CD4-positive, alpha-beta T cell treated with Interleukin-10 for 1 hour (primary cell): ENCODE measurements around the gene NEDD4L.
"Not testable (repeated sequence)": the region's sequence is repeated elsewhere in the genome, so short reads cannot be mapped to it uniquely, and the experiment has no call there.

Experiments used
- DNase-seq: peaks from one replicate; pipeline ENCODE4 v3.0.0-alpha.2; 2020

The NEDD4L gene

GRCh38 chr18:58247363-58247834, 203.4 kb downstream of the NEDD4L start:
- DNase-seq, result no peak

GRCh38 chr18:58249712-58250111, 205.7 kb downstream of the NEDD4L start:
- no peak for DNase-seq

DNA sequence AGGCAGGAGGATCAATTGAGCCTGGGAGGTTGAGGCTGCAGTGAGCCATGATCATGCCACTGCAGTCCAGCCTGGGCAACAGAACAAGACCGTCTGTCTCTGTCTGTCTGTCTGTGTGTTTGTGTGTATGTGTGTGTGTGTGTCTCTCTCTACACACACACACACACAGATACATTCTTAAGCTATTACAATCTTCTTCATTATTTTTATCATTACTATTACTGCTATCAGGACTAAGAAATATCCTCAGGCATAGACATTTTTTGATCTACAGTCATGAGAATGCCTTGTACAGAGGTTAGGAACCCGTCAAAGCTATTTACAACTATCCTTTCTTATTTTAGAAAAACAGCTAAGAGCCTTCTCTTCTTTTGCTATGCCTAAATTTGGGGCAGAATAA, 207.4 kb downstream of the NEDD4L start:
- DNase-seq, result no peak

DNA sequence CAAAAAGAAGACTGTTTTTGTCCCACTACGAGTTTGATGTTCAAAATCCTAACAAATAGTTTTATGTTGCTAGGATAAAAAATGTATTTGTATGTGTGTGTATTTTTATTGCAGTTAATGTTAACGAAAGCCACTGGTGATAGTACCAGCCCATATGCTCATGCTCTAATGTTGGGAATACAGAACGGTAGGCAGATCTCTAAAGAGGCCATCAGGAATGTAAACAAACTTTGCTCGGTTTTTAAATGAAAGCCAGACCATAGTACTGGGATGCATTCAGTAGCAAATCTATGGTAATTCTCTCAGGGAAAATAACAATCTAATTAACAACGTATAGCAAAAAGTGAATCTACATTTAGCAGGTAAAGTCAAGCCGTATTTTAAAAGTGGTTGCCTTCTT, 208.1 kb downstream of the NEDD4L start:
- DNase-seq, result no peak

- no peak for DNase-seq
Observed at GRCh38 chr18:58253318-58253717, 209.3 kb downstream of the NEDD4L start.

GRCh38 chr18:58253871-58254270, 209.8 kb downstream of the NEDD4L start:
- no peak for DNase-seq

DNA sequence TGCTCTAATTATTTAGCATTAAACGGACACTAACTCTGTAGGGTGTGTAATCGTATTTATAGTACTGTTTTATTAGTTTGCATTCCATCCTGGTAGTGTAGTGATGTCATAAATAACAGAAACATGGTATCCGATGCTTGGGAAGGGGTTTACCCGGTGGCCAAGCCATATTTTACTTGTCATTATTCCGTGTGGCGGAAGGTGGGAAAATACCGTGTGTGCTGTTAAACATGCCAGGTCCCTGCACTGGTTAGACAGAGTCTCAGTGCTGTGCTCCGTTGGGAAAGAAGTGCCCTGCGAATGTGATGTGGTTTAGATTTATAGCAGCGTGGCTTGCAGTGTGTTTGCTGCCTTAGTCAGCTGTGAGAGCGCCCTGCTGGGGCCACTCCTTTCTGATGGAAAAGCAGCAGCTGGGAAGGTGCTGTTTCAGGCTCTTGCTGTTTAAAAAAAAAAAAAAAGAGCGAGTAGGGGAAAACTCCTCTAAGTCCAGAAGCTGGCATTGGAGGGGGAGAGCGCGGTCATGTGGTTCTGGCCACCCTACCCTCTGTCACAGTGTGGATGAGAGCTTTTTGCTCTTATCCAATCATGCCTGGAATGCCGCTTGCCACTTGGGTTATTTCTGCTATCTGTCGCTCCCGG, 211.0 kb downstream of the NEDD4L start:
- DNase-seq, result no peak

DNA sequence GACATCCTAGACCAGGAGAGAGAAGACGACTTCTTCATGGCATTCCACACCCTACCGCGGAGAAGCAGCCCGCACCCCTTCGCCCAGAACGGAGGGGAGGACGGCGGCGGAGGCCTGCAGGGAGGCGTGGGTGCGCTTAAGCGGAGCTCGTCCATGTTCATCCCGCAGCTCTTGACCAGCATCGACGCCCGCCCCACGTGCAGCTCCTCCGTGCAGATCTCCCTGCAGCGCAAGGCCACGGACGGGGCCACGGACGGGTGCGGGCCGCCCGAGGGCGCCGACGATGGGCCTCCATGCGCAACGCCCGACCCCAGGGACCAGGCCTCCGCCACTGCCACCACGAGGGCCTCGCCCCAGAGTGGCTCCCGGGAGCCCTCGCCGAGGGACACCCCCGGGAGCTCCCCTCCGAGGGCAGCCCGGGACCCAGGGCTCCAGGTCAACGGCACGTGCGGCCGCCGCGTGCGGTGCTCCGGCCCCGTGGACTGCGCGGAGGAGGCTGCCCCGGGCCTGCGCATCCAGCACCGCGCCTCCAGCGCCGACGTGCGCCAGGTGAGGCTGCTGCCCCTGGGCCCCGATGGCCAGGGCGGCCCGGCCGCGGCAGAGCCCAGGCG, 211.8 kb downstream of the NEDD4L start:
- no peak for DNase-seq

GRCh38 chr18:58256316-58257080, 212.5 kb downstream of the NEDD4L start:
- DNase-seq, result no peak

DNA sequence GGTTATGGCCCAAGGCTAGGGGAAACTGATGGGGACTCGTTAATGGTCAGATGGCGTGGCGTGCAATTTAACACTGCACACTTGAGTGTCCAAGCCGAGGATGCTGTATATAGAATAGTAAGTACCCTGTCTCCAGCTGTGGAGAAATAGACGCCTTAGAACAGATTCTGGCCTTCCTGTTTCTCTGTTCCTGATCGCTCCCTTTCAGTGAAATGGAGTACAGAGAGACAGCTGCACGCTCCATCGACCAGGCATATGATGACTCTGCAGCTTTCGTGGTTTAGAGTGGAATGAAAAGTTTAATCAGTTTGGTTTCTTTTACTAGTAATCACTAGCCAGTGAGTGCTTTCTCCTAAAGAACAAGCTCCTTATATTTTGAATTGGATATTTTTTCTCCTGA, 213.4 kb downstream of the NEDD4L start:
- DNase-seq, result no peak

DNA sequence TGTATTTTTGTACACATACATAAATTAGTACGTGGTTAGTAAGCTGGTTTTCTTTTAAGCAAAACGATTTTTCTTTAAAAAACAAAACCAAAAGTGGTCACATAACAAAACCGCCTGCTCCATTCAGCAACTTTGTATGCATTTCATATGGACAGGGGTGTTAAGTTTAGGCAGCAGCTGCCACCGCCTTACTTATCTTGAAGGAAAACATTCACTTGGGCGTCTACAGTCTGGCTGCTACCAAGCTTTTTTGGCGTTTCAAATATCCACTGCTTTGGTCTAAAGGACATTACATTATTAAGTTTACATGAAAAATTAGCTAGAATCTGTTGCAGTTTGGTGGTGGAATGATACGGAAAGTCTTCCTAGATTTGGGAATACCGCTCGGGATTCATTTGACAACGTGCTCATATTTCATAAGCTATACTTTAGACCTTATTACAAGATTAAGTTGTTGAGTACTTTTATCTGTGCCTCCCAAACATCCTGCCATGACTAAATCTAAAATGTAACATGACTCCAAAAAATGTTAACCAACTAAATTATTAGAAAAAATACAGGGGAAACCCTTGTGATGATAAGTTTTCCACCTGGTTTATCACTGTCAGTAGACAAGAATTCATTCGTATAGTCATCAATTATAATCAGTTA, 214.8 kb downstream of the NEDD4L start:
- DNase-seq, result no peak

- no peak for DNase-seq
Observed at GRCh38 chr18:58263055-58263957, 219.3 kb downstream of the NEDD4L start.

DNA sequence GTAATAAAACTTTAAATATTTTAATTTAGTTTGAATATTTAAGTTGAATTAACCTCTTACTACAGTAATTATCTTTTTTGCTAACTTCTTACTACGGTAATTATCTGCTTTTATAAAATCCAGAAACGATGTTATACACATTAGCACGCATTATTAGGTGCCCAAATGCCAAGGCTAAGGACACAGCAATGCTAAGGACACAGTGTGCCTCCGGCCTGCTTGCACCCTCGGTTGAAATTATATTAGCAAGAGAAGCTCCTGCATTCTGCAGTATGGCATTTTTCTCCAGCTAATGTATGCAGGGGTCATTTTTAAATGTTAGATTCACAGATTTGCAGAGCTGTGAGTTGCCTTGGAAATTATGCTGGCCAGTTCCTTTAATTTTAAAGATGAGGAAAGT, 220.0 kb downstream of the NEDD4L start:
- no peak for DNase-seq

DNA sequence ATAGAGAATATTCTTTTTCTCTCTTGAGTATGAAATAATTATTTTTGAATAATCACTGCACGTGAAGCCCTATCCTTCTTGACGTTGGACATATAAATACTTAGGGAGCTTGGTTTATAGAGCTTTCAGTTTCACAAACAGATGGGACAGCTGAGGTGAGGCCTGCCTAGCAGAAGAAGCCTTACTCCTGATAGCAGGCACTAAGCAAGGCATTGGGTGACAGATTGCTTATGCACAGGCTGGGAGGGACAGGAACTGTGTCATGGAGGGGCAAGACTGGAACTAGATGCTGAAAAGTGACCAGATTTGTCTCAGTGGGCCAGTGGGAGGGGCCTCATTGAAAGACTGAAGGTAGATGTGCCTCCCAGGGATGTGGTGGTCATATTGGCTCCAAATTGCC, 220.8 kb downstream of the NEDD4L start:
- DNase-seq, result no peak

DNA sequence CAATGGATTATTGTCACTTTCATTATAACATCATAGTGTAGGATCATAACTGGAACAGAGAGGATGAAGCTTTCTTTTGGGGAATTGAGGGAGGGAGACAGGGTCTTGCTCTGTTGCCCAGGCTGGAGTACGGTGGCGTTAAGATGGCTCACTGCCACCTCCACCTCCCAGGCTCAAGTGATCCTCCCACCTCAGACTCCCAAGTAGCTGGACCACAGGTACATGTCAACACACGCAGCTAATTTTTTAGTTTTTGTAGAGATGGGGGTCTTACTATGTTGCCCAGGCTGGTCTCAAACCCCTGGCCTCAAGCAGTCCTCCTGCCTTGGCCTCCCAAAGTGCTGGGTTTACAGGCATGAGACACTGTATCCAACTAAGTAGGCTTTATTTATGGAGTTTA, 221.5 kb downstream of the NEDD4L start:
- not testable (repeated sequence) for DNase-seq

DNA sequence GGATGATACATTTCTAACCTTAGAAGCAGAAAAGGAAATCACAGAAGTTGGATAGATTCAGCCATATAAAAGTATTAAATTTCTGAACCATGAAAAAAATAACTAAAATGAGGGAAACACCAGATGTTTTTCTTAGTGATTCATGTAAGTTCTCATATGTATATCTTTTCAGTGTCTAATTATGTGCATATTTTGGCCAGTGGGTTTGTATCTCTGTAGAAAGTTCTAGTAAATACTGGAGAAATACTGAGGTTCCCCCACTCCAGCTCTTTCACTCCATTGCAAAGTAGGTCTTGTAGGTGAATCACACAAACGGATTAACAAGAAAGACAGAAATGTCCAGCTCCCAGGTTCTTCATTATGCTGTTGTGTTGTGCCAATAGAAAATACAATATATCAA, 222.3 kb downstream of the NEDD4L start:
- DNase-seq, result no peak

DNA sequence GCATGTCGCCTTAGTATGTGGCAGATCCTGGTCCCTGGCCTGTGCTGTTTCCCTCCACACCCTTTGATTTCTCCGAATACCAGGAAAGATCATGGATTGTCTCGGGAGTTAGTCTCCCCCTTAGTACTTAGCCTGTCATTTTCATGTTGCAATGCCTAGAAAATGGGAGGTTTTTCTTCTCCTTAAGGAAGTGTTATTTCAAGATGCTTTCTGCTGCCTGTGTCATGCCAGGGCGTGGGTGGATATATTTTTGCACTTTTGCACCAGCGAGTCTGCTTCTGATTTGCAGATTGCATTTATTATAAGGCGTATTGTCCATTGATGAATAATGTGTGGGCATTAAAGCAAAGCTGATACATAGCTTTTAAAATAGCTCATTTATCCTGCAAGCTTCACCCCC, 223.5 kb downstream of the NEDD4L start:
- DNase-seq, result no peak

DNA sequence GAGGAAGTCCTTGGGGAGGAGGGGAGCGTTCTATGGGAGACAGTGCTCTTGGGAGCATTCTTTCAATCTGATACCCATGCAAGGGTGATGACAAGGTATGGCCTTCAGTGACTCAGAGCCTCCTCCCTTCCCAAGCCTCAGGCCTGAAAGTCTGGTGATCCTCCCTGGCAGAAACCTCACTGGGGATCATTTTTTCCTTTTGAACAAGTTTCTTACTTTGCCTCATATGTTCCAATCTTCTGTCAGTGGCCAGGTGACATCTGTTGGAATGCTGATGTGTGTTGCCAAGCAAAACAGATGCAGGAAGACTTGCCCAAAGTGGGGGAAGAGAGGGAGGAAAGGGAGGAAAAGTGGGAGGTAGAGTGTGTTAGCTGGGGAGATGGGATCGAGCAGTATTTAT, 224.8 kb downstream of the NEDD4L start:
- no peak for DNase-seq

- no peak for DNase-seq
Observed at GRCh38 chr18:58269931-58270330, 225.9 kb downstream of the NEDD4L start.

DNA sequence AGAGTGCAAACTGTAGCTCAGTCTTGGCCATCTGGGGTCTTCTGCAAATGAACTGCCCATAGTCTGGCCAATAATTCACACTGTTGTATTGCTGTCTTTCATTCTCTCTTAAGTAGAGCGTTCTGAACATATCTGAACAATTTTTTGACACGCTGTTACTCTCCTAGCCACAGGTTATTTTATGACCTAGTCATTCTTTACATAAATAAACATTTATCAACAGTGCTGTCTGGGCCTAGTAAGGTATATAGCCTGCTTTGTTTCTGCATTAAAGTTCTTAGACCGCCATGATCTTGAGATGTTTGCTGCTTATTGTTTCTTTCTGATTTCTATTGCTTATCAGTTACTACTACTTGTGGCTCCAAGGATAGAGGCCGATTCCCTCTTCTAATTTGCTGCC, 226.4 kb downstream of the NEDD4L start:
- DNase-seq, result no peak

DNA sequence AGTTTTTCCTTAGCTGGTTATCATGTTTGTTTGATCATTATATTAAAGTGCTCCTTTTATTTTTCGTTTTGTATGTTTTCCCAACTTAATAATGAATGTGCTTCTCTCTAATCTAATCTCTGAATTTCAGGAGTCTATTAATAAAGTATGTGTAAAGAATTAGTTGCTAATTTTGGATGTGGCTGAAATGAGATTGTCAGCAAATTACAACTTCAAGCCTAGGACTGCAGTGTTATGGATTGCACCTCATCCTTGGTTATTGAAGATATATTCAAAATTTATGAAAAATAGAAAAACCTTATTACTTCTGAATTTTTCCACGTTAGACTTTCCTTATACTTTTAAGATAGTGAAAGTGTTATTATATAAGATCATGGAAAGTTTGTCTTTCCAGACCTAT, 227.7 kb downstream of the NEDD4L start:
- DNase-seq, result no peak

DNA sequence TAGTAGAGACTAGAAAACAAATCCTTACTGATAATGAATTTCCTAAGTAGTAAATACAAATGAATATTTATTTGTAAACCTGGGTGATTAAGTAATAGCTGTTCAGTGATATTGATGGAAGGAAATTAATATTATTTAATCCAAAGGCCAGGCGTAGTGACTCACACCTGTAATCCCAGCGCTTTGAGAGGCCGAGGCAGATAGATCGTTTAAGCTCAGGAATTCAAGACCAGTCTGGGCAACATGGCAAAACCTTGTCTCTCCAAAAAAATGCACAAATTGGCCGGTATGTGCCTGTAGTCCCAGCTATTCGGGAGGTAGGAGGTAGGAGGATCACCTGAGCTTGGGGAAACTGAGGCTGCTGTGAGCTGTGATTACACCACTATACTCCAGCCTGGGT, 228.2 kb downstream of the NEDD4L start:
- no peak for DNase-seq
